Muscle of leg (tissue), 11 donors: Measurements from ENCODE around the gene MCL1. TPM values are rescaled to one million over a fixed set of nuclear protein-coding genes. Genes with fewer than 3 reads are reported as not detected.

ENCODE experiments used
- DNase-seq: peaks from one replicate; pipeline ENCODE4 v3.0.0; 2013
- H3K27ac ChIP-seq: one replicate; pipeline ENCODE4 v1.5.1; 2013; ENCODE audit warnings: mild to moderate bottlenecking, low read length, control low read depth
- H3K27me3 ChIP-seq: one replicate; pipeline ENCODE4 v1.6.1; 2013; ENCODE audit warnings: low read length; ENCODE audit not compliant: control insufficient read depth, insufficient read depth
- H3K36me3 ChIP-seq: one replicate; pipeline ENCODE4 v1.6.1; 2013; ENCODE audit warnings: low read length; ENCODE audit not compliant: control insufficient read depth, insufficient read depth
- H3K4me1 ChIP-seq: one replicate; pipeline ENCODE4 v1.6.1; 2013; ENCODE audit warnings: low read length; ENCODE audit not compliant: control insufficient read depth, insufficient read depth
- H3K4me3 ChIP-seq: one replicate; pipeline ENCODE4 v1.5.1; 2013; ENCODE audit warnings: low read length, control low read depth
- H3K9me3 ChIP-seq: replicated peaks from 2 replicates; pipeline ENCODE4 v1.6.1; 2013; ENCODE audit warnings: low read depth, low read length; ENCODE audit not compliant: control insufficient read depth
- WGBS: methylation state at CpG from one replicate; pipeline ENCODE4 v1.1.5; 2013; ENCODE audit warnings: missing lambda C conversion rate; ENCODE audit not compliant: insufficient coverage; 5-methylcytosine and 5-hydroxymethylcytosine counted together
- polyA plus RNA-seq, 8 donors: library from polyadenylated mRNA; unstranded; fragments of 120-200 nt; gene quantifications; one replicate each; pipeline versions ENCODE4 v1.2.1 to v1.2.3, GENCODE V29; 2013; ENCODE audit warnings: inconsistent platforms in 1 of 8, low replicate concordance in 1 of 8; ENCODE audit not compliant: insufficient read length in 8 of 8, insufficient read depth in 1 of 8
- total RNA-seq: library from RNA; stranded (reverse); fragments of 120-200 nt; gene quantifications from one replicate; pipeline ENCODE4 v1.2.4, GENCODE V29; 2013

MCL1 gene
- total and polyA plus RNA-seq, 9 donors = 113 to 182 (median 132) TPM

GRCh38 chr1:150525348-150525747 lies 54.1 kb downstream of the MCL1 start:
- Histone ChIP-seq H3K9me3 (no peaks in the 10 kb centered on the region), H3K27ac (no peak overlapping the region), H3K36me3 (no peaks in the 10 kb centered on the region), H3K4me3 (no peak overlapping the region), H3K27me3 (no peaks in the 10 kb centered on the region), H3K4me1 (peaks cover 4% of the 10 kb centered on the region)
- DNase-seq = no peak
- 100% methylated on average over 2 of the region's 3 CpGs for WGBS

Other genes with a start within 250 kb of the MCL1 start
- gene RPRD2, start 215.5 kb downstream of the MCL1 start, total RNA-seq = 10.2 TPM
- gene RPRD2, start 215.5 kb downstream of the MCL1 start, polyA plus RNA-seq = 10 to 100 TPM; 19.2 to 27.3 (median 24.1) TPM
- 15.3 TPM for gene TARS2, start 92.2 kb downstream of the MCL1 start, total RNA-seq
- gene TARS2, start 92.2 kb downstream of the MCL1 start, polyA plus RNA-seq = 10 to 100 TPM; 15.2 to 28.0 (median 17.7) TPM
- 2.2 TPM for gene ECM1, start 71.5 kb downstream of the MCL1 start, total RNA-seq
- 10 to 100 TPM in 1 of 8 donors, 1 to 10 TPM in 7; 2.8 to 12.9 (median 3.9) TPM for gene ECM1, start 71.5 kb downstream of the MCL1 start, polyA plus RNA-seq
- gene FALEC, start 63.9 kb downstream of the MCL1 start, total RNA-seq = 0.84 TPM
- gene FALEC, start 63.9 kb downstream of the MCL1 start, polyA plus RNA-seq = 1 to 10 TPM in 2 of 8 donors, under 1 TPM in 5, not detected in 1; 0.32 to 1.6 (median 0.64) TPM
- gene ADAMTSL4, start 30.2 kb downstream of the MCL1 start, total RNA-seq = 20.2 TPM
- 10 to 100 TPM; 39.6 to 56.0 (median 44.6) TPM for gene ADAMTSL4, start 30.2 kb downstream of the MCL1 start, polyA plus RNA-seq
- gene ENSA, start 50.0 kb upstream of the MCL1 start, total RNA-seq = 76.3 TPM
- gene ENSA, start 50.0 kb upstream of the MCL1 start, polyA plus RNA-seq = 100 to 1,000 TPM in 7 of 8 donors, 10 to 100 TPM in 1; 99.4 to 143 (median 118) TPM
- 9.3 TPM for gene GOLPH3L, start 117.5 kb upstream of the MCL1 start, total RNA-seq
- gene GOLPH3L, start 117.5 kb upstream of the MCL1 start, polyA plus RNA-seq = 10 to 100 TPM; 15.5 to 23.6 (median 17.4) TPM
- 0.18 TPM for gene HORMAD1, start 141.3 kb upstream of the MCL1 start, total RNA-seq
- not detected for gene HORMAD1, start 141.3 kb upstream of the MCL1 start, polyA plus RNA-seq
- 13.3 TPM for gene CTSS, start 186.2 kb upstream of the MCL1 start, total RNA-seq
- gene CTSS, start 186.2 kb upstream of the MCL1 start, polyA plus RNA-seq = 10 to 100 TPM; 11.1 to 20.0 (median 13.9) TPM
- 110 TPM for gene CTSK, start 228.7 kb upstream of the MCL1 start, total RNA-seq
- gene CTSK, start 228.7 kb upstream of the MCL1 start, polyA plus RNA-seq = 100 to 1,000 TPM in 1 of 8 donors, 10 to 100 TPM in 7; 42.9 to 102 (median 54.1) TPM